ENCODE measurements around the gene C15orf61. TPM values are rescaled to one million over a fixed set of nuclear protein-coding genes. Genes with fewer than 3 reads are reported as not detected.

The C15orf61 gene
- total RNA-seq, 1 experiment from 2014 or later = 3.9 TPM

DNA sequence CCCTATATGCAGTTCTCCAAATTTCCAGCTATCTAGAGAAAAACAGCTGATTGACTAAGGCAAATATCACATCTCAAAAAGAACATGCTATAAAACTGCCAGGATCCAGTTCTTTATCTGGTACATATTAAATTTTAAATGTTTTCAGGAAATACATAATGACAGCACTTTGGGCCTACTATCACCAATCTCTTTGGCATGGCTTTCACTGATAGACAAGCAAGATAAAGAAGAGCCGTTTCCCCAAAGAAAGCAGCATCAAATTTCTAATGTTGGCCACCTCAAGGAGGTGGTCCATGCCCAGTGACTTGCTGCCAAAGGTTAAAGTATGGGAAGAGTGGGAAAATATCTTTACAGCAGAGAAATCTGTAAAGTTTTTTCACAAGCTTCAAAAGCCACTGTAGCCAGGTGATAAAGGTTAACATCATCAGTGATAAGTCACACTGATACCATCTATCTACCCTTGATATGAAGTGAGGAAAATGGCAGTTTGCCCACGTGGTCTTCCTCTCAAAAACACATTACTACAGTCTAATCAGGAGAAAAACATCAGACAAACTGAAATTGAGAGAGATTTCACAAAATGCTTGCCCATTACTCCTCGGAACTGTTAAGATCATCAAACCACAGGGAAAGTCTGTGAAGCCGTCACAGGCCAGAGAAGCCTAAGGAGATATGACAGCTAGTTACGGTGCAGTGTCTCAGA is 46.4 kb upstream of the C15orf61 start:
- Histone ChIP-seq H3K36me3 (ENCODE audit: low read depth, low read length) (no peaks in the 10 kb centered on the region), H3K79me2 (ENCODE audit: low read length) (no peaks in the 10 kb centered on the region), H3K4me3 (ENCODE audit: low read length) (no peak overlapping the region), H3K9me2 (replicated peaks; ENCODE audit: low read length) (no peaks in the 10 kb centered on the region), H3K4me1 (ENCODE audit: insufficient read depth, low read length) (no peaks in the 10 kb centered on the region), H3K27ac (ENCODE audit: low read length) (no peak overlapping the region), H3K27me3 (ENCODE audit: low read length) (no peaks in the 10 kb centered on the region), H3K9me3 (ENCODE audit: low read length) (no peaks in the 10 kb centered on the region), H3F3A (ENCODE audit: low read length, unreplicated experiment) (no peaks in the 10 kb centered on the region), H4K20me1 (ENCODE audit: low read length) (no peaks in the 10 kb centered on the region), H3K9ac (ENCODE audit: low read length) (no peak overlapping the region), H2AFZ (ENCODE audit: low read length) (no peak overlapping the region), H3K4me2 (ENCODE audit: low read length) (no peak overlapping the region)
- ATAC-seq = no peak
- intact Hi-C loops (cut with micrococcal nuclease) = no loop called here
- TF ChIP-seq EZH2 (IDR thresholded peaks at IDR 0.05; ENCODE audit: low read length, unreplicated experiment) (no peak), EZH2phosphoT487 (IDR thresholded peaks at IDR 0.05; ENCODE audit: borderline replicate concordance, low read length) (no peak)
- TF ChIP-seq, protein P1, sequence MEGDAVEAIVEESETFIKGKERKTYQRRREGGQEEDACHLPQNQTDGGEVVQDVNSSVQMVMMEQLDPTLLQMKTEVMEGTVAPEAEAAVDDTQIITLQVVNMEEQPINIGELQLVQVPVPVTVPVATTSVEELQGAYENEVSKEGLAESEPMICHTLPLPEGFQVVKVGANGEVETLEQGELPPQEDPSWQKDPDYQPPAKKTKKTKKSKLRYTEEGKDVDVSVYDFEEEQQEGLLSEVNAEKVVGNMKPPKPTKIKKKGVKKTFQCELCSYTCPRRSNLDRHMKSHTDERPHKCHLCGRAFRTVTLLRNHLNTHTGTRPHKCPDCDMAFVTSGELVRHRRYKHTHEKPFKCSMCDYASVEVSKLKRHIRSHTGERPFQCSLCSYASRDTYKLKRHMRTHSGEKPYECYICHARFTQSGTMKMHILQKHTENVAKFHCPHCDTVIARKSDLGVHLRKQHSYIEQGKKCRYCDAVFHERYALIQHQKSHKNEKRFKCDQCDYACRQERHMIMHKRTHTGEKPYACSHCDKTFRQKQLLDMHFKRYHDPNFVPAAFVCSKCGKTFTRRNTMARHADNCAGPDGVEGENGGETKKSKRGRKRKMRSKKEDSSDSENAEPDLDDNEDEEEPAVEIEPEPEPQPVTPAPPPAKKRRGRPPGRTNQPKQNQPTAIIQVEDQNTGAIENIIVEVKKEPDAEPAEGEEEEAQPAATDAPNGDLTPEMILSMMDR (conservative IDR thresholded peaks at IDR 0.05; ENCODE audit: low read depth, low read length) = no peak
- ChIA-PET POLR2A (ENCODE audit: unreplicated experiment) (no interaction called here), CTCF (no interaction called here)
- BruUV-seq (replicated peaks) = no TSS peak
- DNase-seq = no peak

DNA sequence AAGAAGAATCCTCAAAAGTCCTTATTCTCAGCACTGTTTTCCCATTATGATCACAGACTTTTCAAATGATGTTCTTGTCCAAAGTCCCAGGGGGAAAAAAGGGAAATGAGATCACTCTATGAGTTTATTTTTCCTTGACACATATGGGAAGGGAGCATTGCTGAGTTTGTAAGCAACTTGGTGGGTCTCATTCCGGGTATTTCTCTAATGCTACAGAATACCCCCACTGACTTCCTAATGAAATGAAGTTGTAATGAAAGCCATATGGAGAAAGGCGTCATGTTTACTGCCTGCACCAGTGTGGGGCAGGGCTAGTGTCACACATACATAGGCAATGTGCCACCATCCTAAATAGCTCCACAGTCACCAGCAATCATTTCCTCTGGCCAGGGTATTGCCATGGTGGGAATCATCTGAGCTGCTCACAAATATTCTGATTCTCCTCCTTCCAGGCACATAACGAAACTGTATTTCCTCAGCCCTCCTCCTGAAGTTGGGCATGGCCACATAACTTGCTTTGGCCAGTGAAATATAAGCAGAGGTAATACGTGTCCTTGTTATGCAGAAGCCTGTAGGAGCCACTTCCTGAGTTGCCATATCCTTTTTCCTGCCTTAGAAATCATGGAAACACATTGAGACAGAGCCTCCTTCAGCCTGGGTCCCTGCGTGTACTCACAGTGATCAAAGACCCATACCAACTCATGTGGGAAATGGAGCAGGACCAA is 41.0 kb upstream of the C15orf61 start:
- no peak overlapping the region for H3K4me2 ChIP-seq (ENCODE audit: low read length)
- H3K27ac ChIP-seq (ENCODE audit: low read length) = no peak overlapping the region
- TF ChIP-seq EZH2phosphoT487 (IDR thresholded peaks at IDR 0.05; ENCODE audit: borderline replicate concordance, low read length) (no peak), EZH2 (IDR thresholded peaks at IDR 0.05; ENCODE audit: low read length, unreplicated experiment) (no peak)
- TF ChIP-seq, protein P1 (conservative IDR thresholded peaks at IDR 0.05; ENCODE audit: low read depth, low read length) = no peak
- no peaks in the 10 kb centered on the region for H3K79me2 ChIP-seq (ENCODE audit: low read length)
- H3K9me2 ChIP-seq (replicated peaks; ENCODE audit: low read length) = no peaks in the 10 kb centered on the region
- CTCF ChIA-PET = no interaction called here
- no TSS peak for BruUV-seq (replicated peaks)
- POLR2A ChIA-PET (ENCODE audit: unreplicated experiment) = interaction anchor here (0.7 kb wide), 1 partner anchor 132 kb away, joined by 3 read pairs; no protein-coding TSS in a partner anchor
- H3K36me3 ChIP-seq (ENCODE audit: low read depth, low read length) = no peaks in the 10 kb centered on the region
- H2AFZ ChIP-seq (ENCODE audit: low read length) = no peak overlapping the region
- H3K27me3 ChIP-seq (ENCODE audit: low read length) = no peaks in the 10 kb centered on the region
- no peak overlapping the region for H3K9ac ChIP-seq (ENCODE audit: low read length)
- no peaks in the 10 kb centered on the region for H3K4me1 ChIP-seq (ENCODE audit: insufficient read depth, low read length)
- intact Hi-C loops (cut with micrococcal nuclease) = no loop called here
- ATAC-seq (no peak), DNase-seq (no peak)
- H3F3A ChIP-seq (ENCODE audit: low read length, unreplicated experiment) = no peaks in the 10 kb centered on the region
- H3K9me3 ChIP-seq (ENCODE audit: low read length) = no peaks in the 10 kb centered on the region
- H4K20me1 ChIP-seq (ENCODE audit: low read length) = no peaks in the 10 kb centered on the region
- no peak overlapping the region for H3K4me3 ChIP-seq (ENCODE audit: low read length)

DNA sequence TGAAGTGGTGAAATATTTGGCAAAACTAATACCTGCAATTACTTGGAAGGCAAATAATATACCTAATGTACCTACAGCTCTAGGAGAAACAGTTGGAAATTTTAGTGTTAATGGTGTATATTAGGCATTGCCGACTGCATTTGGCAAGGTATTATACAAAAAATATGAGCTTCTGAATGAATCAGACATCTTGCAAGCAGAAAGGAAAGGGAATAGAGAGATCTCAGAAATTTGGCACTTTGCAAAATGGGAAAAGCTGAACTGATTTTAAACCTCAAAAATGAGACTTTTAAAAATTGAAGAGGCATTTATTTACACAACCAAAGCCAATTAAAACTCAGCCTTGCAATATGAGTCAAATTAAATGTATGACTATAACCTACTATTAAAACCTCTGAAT is 40.2 kb upstream of the C15orf61 start:
- DNase-seq (no peak), ATAC-seq (no peak)
- Histone ChIP-seq H3K27me3 (ENCODE audit: low read length) (no peaks in the 10 kb centered on the region), H3K4me1 (ENCODE audit: insufficient read depth, low read length) (no peaks in the 10 kb centered on the region), H3K4me3 (ENCODE audit: low read length) (no peak overlapping the region), H3K9me3 (ENCODE audit: low read length) (no peaks in the 10 kb centered on the region), H3K79me2 (ENCODE audit: low read length) (no peaks in the 10 kb centered on the region), H3K4me2 (ENCODE audit: low read length) (no peak overlapping the region), H3K36me3 (ENCODE audit: low read depth, low read length) (no peaks in the 10 kb centered on the region), H3K27ac (ENCODE audit: low read length) (no peak overlapping the region), H3K9ac (ENCODE audit: low read length) (no peak overlapping the region), H3K9me2 (replicated peaks; ENCODE audit: low read length) (no peaks in the 10 kb centered on the region), H3F3A (ENCODE audit: low read length, unreplicated experiment) (no peaks in the 10 kb centered on the region), H2AFZ (ENCODE audit: low read length) (no peak overlapping the region), H4K20me1 (ENCODE audit: low read length) (no peaks in the 10 kb centered on the region)
- no TSS peak for BruUV-seq (replicated peaks)
- POLR2A ChIA-PET (ENCODE audit: unreplicated experiment) = interaction anchor here (0.7 kb wide), 1 partner anchor 131 kb away, joined by 3 read pairs; no protein-coding TSS in a partner anchor
- TF ChIP-seq EZH2 (IDR thresholded peaks at IDR 0.05; ENCODE audit: low read length, unreplicated experiment) (no peak), EZH2phosphoT487 (IDR thresholded peaks at IDR 0.05; ENCODE audit: borderline replicate concordance, low read length) (no peak)
- TF ChIP-seq, protein P1 (conservative IDR thresholded peaks at IDR 0.05; ENCODE audit: low read depth, low read length) = no peak
- CTCF ChIA-PET = no interaction called here
- intact Hi-C loops (cut with micrococcal nuclease) = no loop called here
